Measurements from ENCODE around the gene C5.

- TF ChIP-seq EZH2phosphoT487 (IDR thresholded peaks at IDR 0.05; ENCODE audit: unreplicated experiment) (no peak), EZH2 (IDR thresholded peaks at IDR 0.05; ENCODE audit: low read depth, unreplicated experiment) (no peak), REST (IDR thresholded peaks at IDR 0.05; ENCODE audit: unreplicated experiment) (no peak), JUNB (IDR thresholded peaks at IDR 0.05; ENCODE audit: unreplicated experiment) (no peak), NANOG (IDR thresholded peaks at IDR 0.05; ENCODE audit: borderline replicate concordance) (no peak)
- TF ChIP-seq, protein P1, sequence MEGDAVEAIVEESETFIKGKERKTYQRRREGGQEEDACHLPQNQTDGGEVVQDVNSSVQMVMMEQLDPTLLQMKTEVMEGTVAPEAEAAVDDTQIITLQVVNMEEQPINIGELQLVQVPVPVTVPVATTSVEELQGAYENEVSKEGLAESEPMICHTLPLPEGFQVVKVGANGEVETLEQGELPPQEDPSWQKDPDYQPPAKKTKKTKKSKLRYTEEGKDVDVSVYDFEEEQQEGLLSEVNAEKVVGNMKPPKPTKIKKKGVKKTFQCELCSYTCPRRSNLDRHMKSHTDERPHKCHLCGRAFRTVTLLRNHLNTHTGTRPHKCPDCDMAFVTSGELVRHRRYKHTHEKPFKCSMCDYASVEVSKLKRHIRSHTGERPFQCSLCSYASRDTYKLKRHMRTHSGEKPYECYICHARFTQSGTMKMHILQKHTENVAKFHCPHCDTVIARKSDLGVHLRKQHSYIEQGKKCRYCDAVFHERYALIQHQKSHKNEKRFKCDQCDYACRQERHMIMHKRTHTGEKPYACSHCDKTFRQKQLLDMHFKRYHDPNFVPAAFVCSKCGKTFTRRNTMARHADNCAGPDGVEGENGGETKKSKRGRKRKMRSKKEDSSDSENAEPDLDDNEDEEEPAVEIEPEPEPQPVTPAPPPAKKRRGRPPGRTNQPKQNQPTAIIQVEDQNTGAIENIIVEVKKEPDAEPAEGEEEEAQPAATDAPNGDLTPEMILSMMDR (conservative IDR thresholded peaks at IDR 0.05; ENCODE audit: low read depth in 2 of 2) = no peak
These were observed 105.6 kb downstream of the C5 start for GRCh38 chr9:120944434-120944843.

Data from GM23338 (cell line).